ENCODE data around the gene MAP6.

Gene MAP6

DNA sequence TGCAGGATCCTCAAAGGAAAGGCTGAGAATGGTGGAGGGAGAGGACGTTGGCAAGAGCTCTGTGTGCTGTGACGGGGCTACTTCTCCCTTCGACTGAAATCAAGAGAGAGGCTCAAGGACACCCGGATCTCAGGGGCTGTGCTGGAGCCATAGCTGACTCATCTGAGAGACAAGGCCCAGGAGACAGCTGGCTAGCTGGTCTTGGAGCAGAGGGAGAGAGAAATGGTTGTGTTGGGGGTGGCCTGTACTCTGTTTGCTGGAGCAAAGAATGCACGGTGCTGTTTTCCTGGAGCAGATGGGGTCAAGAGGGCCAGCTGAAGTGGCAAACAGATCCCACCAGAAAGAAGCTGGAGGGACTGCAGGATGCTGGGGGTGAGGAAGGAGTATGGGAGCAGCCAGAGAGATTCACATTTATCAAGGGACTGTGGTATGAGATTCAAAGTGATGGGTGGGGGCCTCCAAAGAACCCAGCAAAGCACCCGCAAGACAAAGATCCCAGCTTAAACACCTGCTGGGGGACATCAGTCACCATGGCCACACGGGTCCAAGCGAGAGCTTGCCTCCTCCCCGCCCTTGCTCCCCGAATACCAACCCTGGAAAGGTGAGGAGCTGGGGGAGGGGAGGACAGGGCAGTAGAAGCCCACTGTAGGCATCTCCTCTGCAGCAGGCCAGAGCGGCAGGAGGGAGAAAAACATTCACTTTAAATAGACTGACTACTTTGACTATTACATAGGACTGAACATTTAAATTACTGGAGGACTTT is 40.8 kb downstream of the MAP6 start:
- no peak for DNase-seq (ENCODE audit: low read depth)

DNA sequence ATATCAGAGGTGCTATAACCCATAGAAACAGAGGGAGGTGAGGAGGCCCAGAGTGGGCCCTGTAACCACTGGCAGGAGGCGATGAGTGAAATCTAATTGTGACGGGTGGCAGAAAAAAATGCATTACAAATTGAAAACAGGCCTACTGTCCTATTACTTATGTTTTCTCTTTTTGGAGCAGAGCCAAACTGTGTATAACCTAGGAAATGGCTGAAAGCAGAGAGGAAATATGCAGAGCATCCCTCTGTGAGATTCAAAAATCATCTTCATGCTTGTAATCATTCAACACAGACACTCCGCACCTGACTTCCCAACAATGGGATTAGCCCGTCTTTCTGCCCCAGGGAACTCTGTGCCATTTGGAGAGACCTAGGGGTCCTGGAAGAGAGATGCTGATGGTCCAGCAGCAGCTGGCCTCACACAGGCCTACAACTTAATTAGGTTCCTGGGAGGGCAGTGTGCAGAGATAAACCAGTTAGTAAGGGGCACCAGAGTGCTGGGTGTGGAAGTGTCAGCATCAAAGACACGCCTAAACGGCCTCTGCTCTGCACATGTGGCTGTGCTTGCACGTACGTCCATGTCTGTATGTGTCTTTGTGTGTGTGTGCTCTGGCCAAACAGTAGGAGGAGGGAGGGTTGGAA is 41.8 kb downstream of the MAP6 start:
- no peak for DNase-seq (ENCODE audit: low read depth)

- no peak for DNase-seq (ENCODE audit: low read depth)
These were observed 42.6 kb downstream of the MAP6 start for GRCh38 chr11:75625991-75626888.

- DNase-seq (ENCODE audit: low read depth): no peak
These were observed 43.8 kb downstream of the MAP6 start for GRCh38 chr11:75625021-75625420.

GRCh38 chr11:75616281-75616680 is 52.6 kb downstream of the MAP6 start:
- DNase-seq (ENCODE audit: low read depth): no peak

DNA sequence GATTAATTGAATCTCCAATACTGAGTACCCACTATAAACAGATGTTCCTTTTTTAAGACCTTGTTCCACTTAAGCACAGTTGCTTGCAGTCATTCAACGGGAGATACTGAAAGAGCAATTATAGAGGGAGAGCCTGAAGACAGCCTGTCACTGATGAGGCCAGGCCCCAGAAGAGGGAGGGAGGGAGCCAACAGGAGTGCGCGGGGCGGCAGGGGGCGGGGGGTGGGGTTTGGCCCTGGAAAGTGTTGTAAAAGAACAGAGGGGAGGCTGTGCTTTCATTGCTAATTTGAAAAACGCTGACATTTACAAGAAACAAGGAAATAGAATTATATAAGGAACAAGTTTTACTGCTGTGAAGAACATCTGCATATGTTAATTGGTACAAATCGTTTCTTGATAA is 53.1 kb downstream of the MAP6 start:
- no peak for DNase-seq (ENCODE audit: low read depth)

- DNase-seq (ENCODE audit: low read depth): no peak
These were observed 57.0 kb downstream of the MAP6 start for GRCh38 chr11:75611823-75612222.

GRCh38 chr11:75606099-75606498 is 62.7 kb downstream of the MAP6 start:
- no peak for DNase-seq (ENCODE audit: low read depth)

DNA sequence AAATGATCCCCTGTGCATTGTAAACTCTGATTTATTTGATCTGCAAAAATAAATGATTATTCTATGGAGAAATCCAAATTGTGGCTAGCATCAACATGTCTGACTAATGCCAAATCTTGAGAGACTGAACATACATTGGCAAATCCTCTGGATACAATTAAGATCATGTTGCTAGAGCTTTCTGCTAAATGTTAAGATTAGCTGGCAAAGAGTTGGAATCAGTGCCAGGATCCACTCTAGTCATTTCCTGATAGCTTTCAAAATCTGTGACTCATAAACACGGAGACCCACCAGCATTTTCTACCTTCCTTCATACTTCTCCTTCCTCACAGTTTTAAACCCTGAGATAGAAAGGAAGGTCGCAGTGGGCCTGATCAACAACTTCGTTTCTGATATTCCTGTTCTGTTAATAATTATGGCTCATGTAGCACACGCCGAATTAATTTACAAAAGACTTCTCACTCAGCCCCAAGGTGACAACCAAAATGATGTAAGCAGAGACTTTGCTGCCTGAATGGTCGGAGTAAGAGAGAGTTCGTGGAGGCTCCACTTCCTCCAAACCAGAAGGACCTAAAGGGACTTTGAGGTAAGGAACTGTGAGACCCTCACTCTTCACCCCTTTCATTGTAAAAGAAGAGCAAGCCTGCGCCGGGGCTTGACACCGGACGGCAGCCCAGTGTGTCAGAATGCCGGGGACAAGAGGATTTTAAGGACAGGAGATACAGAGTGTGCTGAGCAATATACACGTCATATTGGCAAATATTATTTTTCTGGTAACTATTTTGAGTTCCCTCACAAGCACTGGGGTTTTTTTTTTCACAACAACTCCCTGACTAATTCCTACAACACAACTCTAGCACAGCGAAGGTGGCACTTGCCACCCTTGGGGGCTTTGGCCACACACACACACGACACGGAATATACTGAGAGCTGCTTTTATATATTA is 64.8 kb downstream of the MAP6 start:
- DNase-seq (ENCODE audit: low read depth): no peak

DNA sequence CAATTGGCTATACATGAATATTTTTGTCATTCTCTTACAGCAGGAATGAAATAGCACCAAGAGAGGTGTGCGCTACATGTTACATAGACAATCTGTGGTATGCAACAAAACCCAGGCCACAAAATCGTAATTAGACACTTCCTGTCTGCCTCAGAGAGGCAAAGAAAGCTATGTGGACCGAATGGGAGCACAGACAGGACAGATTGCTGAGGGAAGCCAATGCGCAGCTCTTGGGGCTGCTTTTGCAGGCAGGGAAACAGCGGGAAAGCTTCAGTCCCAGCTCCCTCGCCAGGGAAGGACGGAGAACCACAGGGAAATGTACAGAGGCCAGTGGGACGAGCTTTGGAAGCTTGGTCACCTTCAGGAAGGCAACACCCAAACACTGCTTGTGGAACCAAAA is 65.9 kb downstream of the MAP6 start:
- DNase-seq (ENCODE audit: low read depth): no peak

GRCh38 chr11:75601494-75601893 is 67.3 kb downstream of the MAP6 start:
- no peak for DNase-seq (ENCODE audit: low read depth)

DNA sequence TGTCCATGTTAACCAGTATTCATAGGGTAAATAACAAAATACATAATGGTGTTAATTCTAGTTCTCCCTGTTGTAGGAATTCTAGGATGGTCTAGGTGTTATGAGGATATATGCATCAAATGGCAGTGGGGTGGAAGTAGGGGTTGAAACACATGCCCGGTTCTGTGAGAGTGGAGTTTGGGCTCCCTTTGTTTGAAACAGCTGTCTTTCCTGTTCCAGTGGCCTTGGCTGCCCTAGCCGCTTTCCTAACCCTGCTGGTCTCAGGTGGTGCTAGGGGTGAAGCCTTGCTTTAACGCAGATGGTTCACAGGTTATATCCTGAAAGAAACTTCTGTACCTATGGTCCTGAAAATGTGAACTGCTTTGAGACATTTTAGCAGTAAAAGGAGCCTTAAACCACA is 68.5 kb downstream of the MAP6 start:
- DNase-seq (ENCODE audit: low read depth): no peak

DNA sequence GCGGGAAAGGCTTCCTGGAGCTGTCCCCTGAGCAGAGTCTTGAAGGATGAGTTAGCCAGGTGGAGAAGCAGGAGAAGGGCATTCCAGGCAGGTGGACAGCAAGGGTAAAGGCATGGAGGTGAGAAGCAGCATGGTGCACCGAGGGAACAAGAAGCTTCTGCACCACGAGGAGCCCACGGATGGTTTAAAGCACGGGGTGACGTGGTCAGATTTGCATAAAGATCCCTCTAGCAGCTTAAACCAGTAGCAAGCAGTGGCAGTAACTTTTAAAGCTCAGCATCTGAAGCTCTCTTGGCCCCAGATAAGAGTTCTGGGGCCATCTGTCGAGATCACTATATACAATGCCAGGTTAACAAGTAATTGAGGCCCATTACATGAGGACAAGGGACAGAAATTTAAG is 69.9 kb downstream of the MAP6 start:
- no peak for DNase-seq (ENCODE audit: low read depth)

GRCh38 chr11:75598264-75598663 is 70.6 kb downstream of the MAP6 start:
- DNase-seq (ENCODE audit: low read depth): no peak

- no peak for DNase-seq (ENCODE audit: low read depth)
These were observed 71.2 kb downstream of the MAP6 start for GRCh38 chr11:75597636-75598035.

DNA sequence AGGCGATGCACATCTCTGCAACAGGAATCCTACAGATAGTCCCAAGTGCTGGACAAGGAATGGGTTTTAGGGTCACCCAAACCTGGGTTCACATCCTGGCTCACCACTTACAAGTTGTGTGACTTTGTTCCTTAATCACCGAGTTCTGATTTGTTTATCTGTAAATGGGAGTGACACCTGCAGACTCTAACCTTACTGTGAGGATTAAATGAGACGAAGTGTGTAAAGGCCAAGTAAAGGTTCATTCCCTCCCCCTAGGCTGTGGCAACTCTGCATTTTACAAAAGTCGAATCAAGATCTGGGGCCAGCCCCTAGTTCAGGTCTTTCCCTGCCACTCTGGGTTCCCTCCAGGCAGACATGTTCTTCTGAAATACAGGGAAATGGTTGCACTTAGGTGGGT is 71.9 kb downstream of the MAP6 start:
- no peak for DNase-seq (ENCODE audit: low read depth)

DNA sequence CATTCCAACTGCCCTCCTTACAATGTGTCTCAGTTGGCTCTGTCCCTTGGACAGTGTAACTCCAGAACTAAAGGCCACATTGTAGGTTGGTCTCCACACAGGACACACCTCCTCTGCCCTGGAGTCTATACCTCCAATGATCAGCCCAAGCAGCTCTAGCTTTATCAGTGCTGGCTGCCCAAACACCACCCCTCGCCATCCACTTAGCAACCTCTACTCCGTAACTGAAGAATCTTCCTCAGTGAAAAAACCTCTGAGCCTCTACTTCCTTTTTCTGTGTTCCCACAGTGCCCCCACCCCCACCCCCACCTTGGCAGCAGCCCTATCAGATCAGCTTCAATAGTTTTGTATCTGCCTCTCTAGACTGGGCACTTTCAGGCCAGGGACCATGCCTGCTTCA is 73.4 kb downstream of the MAP6 start:
- no peak for DNase-seq (ENCODE audit: low read depth)

DNA sequence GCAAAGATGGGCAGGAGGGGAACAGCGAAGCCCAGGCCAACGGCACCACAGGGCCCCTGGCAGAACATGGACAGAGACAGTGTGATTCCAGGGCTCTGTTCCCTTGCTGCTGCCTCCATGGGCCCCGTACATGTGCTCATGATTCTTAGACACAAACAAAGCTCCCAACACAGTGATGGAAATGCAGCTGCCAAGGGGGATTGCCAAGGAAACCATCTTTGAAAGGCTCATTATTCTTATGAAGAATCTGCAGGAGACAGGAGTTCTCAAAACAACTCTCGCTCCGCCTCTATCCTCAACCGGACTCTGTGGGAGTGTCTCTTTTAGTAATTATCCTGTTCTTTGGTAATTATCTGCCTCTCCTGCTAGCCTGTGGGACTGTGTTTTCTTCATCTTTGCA is 74.6 kb downstream of the MAP6 start:
- DNase-seq (ENCODE audit: low read depth): no peak

- DNase-seq (ENCODE audit: low read depth): no peak
These were observed 75.4 kb downstream of the MAP6 start for GRCh38 chr11:75593286-75593915.

- no peak for DNase-seq (ENCODE audit: low read depth)
These were observed 76.1 kb downstream of the MAP6 start for GRCh38 chr11:75592715-75593114.

DNA sequence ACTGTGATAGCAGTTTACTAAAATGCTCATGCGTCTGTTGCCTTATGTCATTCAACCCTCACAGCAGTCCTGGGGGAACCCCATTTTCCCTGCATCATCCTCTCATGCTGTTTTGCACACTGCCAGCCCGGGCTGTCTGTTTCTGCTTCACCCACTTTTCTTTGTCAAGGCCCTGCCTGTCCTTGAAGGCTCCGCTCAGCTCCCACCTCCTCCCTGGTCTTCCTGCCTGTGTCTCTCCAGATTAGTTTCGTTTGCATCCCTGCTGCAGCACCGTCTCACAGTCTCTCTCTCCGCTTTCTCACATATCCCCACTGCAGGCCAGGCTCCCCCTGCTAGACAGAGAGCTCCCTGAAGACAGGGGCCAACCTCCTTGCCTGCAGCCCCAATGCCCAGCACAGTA is 76.9 kb downstream of the MAP6 start:
- DNase-seq (ENCODE audit: low read depth): no peak

Measured in stimulated activated CD4-positive, alpha-beta T cell treated with anti-CD3 and anti-CD28 coated beads, Interleukin-2, amount 100 ng/mL, for 4 hours (primary cell).